MM.1S (cell line): ENCODE measurements around the gene HIF1AN.

Experiments used
- DNase-seq: peaks from one replicate; pipeline ENCODE4 v3.0.0-alpha.2; 2015
- H2AFZ ChIP-seq: fragments of 300-600 bp; sonication (generic); 2 replicates; pipeline ENCODE4 v1.6.0; 2016; ENCODE audit warnings: antibody characterized with exemption, low read length
- H3F3A ChIP-seq: fragments of 300-600 bp; sonication (generic); 2 replicates; pipeline ENCODE4 v1.6.1; 2016; ENCODE audit warnings: mild to moderate bottlenecking, antibody characterized with exemption, low read length, moderate library complexity, mixed read lengths; ENCODE audit not compliant: insufficient read depth
- H3K27ac ChIP-seq: fragments of 300-600 bp; sonication (generic); 2 replicates; pipeline ENCODE4 v1.5.1; 2016; ENCODE audit warnings: mild to moderate bottlenecking, low read length
- H3K27me3 ChIP-seq: fragments of 300-600 bp; sonication (generic); replicated peaks from 2 replicates; pipeline ENCODE4 v1.6.0; 2016; ENCODE audit warnings: low read length; ENCODE audit not compliant: insufficient read depth
- H3K36me3 ChIP-seq: fragments of 300-600 bp; sonication (generic); replicated peaks from 2 replicates; pipeline ENCODE4 v1.6.1; 2016; ENCODE audit warnings: mild to moderate bottlenecking, low read length, mixed read lengths; ENCODE audit not compliant: insufficient read depth
- H3K4me1 ChIP-seq: fragments of 300-600 bp; sonication (generic); 2 replicates; pipeline ENCODE4 v1.6.1; 2016; ENCODE audit warnings: low read length, mixed read lengths
- H3K4me2 ChIP-seq: fragments of 300-600 bp; sonication (generic); 2 replicates; pipeline ENCODE4 v1.6.0; 2016; ENCODE audit warnings: low read depth, low read length
- H3K4me3 ChIP-seq: fragments of 300-600 bp; sonication (generic); 2 replicates; pipeline ENCODE4 v1.5.1; 2016; ENCODE audit warnings: low read length, mixed read lengths
- H3K79me2 ChIP-seq: fragments of 300-600 bp; sonication (generic); 2 replicates; pipeline ENCODE4 v1.6.1; 2016; ENCODE audit warnings: mixed run types, low read length, mixed read lengths
- H3K9ac ChIP-seq: fragments of 300-600 bp; sonication (generic); 2 replicates; pipeline ENCODE4 v1.6.1; 2016; ENCODE audit warnings: low read length, mixed read lengths
- H3K9me2 ChIP-seq: fragments of 300-600 bp; sonication (generic); replicated peaks from 2 replicates; pipeline ENCODE4 v1.6.1; 2016; ENCODE audit warnings: mild to moderate bottlenecking, low read length, mixed read lengths; ENCODE audit not compliant: insufficient read depth
- H3K9me3 ChIP-seq: fragments of 300-600 bp; sonication (generic); replicated peaks from 2 replicates; pipeline ENCODE4 v1.6.1; 2016; ENCODE audit warnings: mild to moderate bottlenecking, low read length, mixed read lengths; ENCODE audit not compliant: insufficient read depth
- H4K20me1 ChIP-seq: fragments of 300-600 bp; sonication (generic); 2 replicates; pipeline ENCODE4 v1.6.1; 2016; ENCODE audit warnings: mild to moderate bottlenecking, low read length, moderate library complexity, mixed read lengths; ENCODE audit not compliant: insufficient read depth
- CTCF ChIP-seq: fragments of 300-600 bp; sonication (generic); IDR thresholded peaks from 2 replicates; pipeline ENCODE4 v1.5.1; 2016; ENCODE audit warnings: antibody characterized with exemption, low read length, mixed read lengths
- EZH2 ChIP-seq: fragments of 300-600 bp; sonication (generic); optimal IDR thresholded peaks from 2 replicates; pipeline ENCODE3; 2017; ENCODE audit warnings: low read depth, mild to moderate bottlenecking, antibody characterized with exemption, low read length, mixed read lengths
- EZH2phosphoT487 ChIP-seq: fragments of 300-600 bp; sonication (generic); IDR thresholded peaks from 2 replicates; pipeline ENCODE4 v1.6.1; 2018; ENCODE audit warnings: antibody characterized with exemption, low read length

HIF1AN gene

GRCh38 chr10:100505164-100505563 lies 30.6 kb upstream of the HIF1AN start:
- no peak overlapping the region for H3K27ac ChIP-seq
- H3K9me2 ChIP-seq: no peaks in the 10 kb centered on the region
- no peaks in the 10 kb centered on the region for H3F3A ChIP-seq
- no peak for TF ChIP-seq CTCF
- H3K79me2 ChIP-seq: no peaks in the 10 kb centered on the region
- H3K4me2 ChIP-seq: no peak overlapping the region
- peaks cover 4% of the 10 kb centered on the region for H3K4me1 ChIP-seq
- no peak for DNase-seq
- no peak overlapping the region for H3K4me3 ChIP-seq
- H3K9me3 ChIP-seq: no peaks in the 10 kb centered on the region
- H4K20me1 ChIP-seq: no peaks in the 10 kb centered on the region
- H3K9ac ChIP-seq: no peak overlapping the region
- 0 out of 2 replicates have a peak, but pooled peaks cover 3% of the 10 kb centered on the region for H3K27me3 ChIP-seq
- H3K36me3 ChIP-seq: no peaks in the 10 kb centered on the region
- H2AFZ ChIP-seq: no peak overlapping the region

GRCh38 chr10:100506596-100507356 lies 29.0 kb upstream of the HIF1AN start:
- no peak for DNase-seq
- Histone ChIP-seq H3K9ac (no peak overlapping the region), H4K20me1 (no peaks in the 10 kb centered on the region), H2AFZ (no peak overlapping the region), H3K79me2 (no peaks in the 10 kb centered on the region), H3K4me3 (no peak overlapping the region), H3K4me1 (peaks cover 20% of the 10 kb centered on the region), H3F3A (peaks cover 12% of the 10 kb centered on the region), H3K4me2 (no peak overlapping the region), H3K27me3 (0 out of 2 replicates have a peak, but pooled peaks cover 5% of the 10 kb centered on the region), H3K9me2 (no peaks in the 10 kb centered on the region), H3K9me3 (no peaks in the 10 kb centered on the region), H3K36me3 (no peaks in the 10 kb centered on the region), H3K27ac (no peak overlapping the region)
- TF ChIP-seq CTCF: no peak
- no peak for TF ChIP-seq EZH2
- no peak for TF ChIP-seq EZH2phosphoT487

- peaks cover 11% of the 10 kb centered on the region; the same call in 1 of the 2 replicates for H3K27me3 ChIP-seq
- no peaks in the 10 kb centered on the region for H4K20me1 ChIP-seq
- H3K36me3 ChIP-seq: no peaks in the 10 kb centered on the region
- H3K79me2 ChIP-seq: no peaks in the 10 kb centered on the region
- H3F3A ChIP-seq: peaks cover 13% of the 10 kb centered on the region
- H3K4me2 ChIP-seq: no peak overlapping the region
- no peak overlapping the region for H3K4me3 ChIP-seq
- TF ChIP-seq EZH2 (no peak), CTCF (no peak), EZH2phosphoT487 (no peak)
- peaks cover 25% of the 10 kb centered on the region for H3K4me1 ChIP-seq
- H2AFZ ChIP-seq: no peak overlapping the region
- no peaks in the 10 kb centered on the region for H3K9me3 ChIP-seq
- no peak for DNase-seq
- H3K27ac ChIP-seq: no peak overlapping the region
- H3K9me2 ChIP-seq: no peaks in the 10 kb centered on the region
- no peak overlapping the region for H3K9ac ChIP-seq
Observed at GRCh38 chr10:100507357-100507732, 28.4 kb upstream of the HIF1AN start.
